Panc1 (cell line): ENCODE results near the gene B4GALT6. TPM values are rescaled to one million over a fixed set of nuclear protein-coding genes. Genes with fewer than 3 reads are reported as not detected.
A peak's percentile ranks its signal among the peaks of the same experiment; 100 is the strongest.

Experiments used
- ATAC-seq: fragments of 200-7000 bp; cut with Tn5 transposase; 2 replicates; pipeline ENCODE4 v1.9.1; 2020; ENCODE audit warnings: mild to moderate bottlenecking, moderate library complexity
- BruUV-seq: library from RNA; stranded (reverse); fragments of 400-500 nt; replicated peaks from 2 replicates; lab custom pipeline; 2021; lab: Mats Ljungman, UMichigan
- CTCF ChIA-PET: fragments of 300-600 bp; sonication (Branson Sonifier 250); formaldehyde crosslinking; loops from one replicate; lab custom pipeline; 2022; ENCODE audit warnings: antibody characterized with exemption; lab: Charles Lee
- POLR2A ChIA-PET: fragments of 300-600 bp; sonication (Branson Sonifier 250); formaldehyde crosslinking; loops from one replicate; lab custom pipeline; 2022; ENCODE audit warnings: antibody characterized with exemption; lab: Charles Lee
- DNase-seq: peaks from one replicate; pipeline ENCODE4 v3.0.0-alpha.2; 2010; ENCODE audit warnings: low read depth, low spot score
- H3K27ac ChIP-seq: 2 replicates; pipeline ENCODE4 v1.5.1; 2011; ENCODE audit warnings: mild to moderate bottlenecking, low read length, inconsistent platforms
- H3K27me3 ChIP-seq: fragments of 200-500 bp; sonication (Bioruptor generic); 2 replicates; pipeline ENCODE4 v1.6.0; 2014; ENCODE audit warnings: low read length, inconsistent platforms; ENCODE audit not compliant: control insufficient read depth, insufficient read depth
- H3K36me3 ChIP-seq: fragments of 200-500 bp; sonication (Bioruptor generic); 2 replicates; pipeline ENCODE4 v1.5.1; 2014; ENCODE audit warnings: inconsistent platforms, mild to moderate bottlenecking, low read length, moderate library complexity; ENCODE audit not compliant: control insufficient read depth, insufficient read depth
- H3K4me1 ChIP-seq: 2 replicates; pipeline ENCODE4 v1.5.1; 2011; ENCODE audit warnings: inconsistent platforms, mild to moderate bottlenecking, low read length, moderate library complexity; ENCODE audit not compliant: control insufficient read depth, insufficient read depth
- H3K4me3 ChIP-seq, 2 experiments: 2 replicates each; pipeline ENCODE4 v1.5.1; 2011 to 2012; ENCODE audit warnings: low read depth in 2 of 2, low read length in 2 of 2, mild to moderate bottlenecking in 2 of 2, inconsistent platforms in 1 of 2, moderate library complexity in 1 of 2
- H3K9me3 ChIP-seq: fragments of 200-500 bp; sonication (Bioruptor generic); 2 replicates; pipeline ENCODE4 v1.5.1; 2014; ENCODE audit warnings: low read depth, mild to moderate bottlenecking, inconsistent platforms, low read length, moderate library complexity; ENCODE audit not compliant: control insufficient read depth, insufficient read depth
- CTCF ChIP-seq: fragments of 450-650 bp; IDR thresholded peaks from 2 replicates; pipeline ENCODE4 v1.5.1; 2017; ENCODE audit warnings: mild to moderate bottlenecking
- POLR2AphosphoS5 ChIP-seq: IDR thresholded peaks from 2 replicates; pipeline ENCODE4 v1.6.1; 2012; ENCODE audit warnings: mild to moderate bottlenecking, low read depth, low read length, moderate library complexity
- REST ChIP-seq, 2 experiments: IDR thresholded peaks; 2 replicates each; pipeline ENCODE4 v1.6.1; 2011 to 2012; ENCODE audit warnings: low read depth in 2 of 2, control low read depth in 1 of 2, low read length in 1 of 2, mild to moderate bottlenecking in 1 of 2, moderate library complexity in 1 of 2; ENCODE audit not compliant: insufficient read depth in 1 of 2
- SIN3A ChIP-seq: IDR thresholded peaks from 2 replicates; pipeline ENCODE4 v1.6.1; 2012; ENCODE audit warnings: low read depth, mild to moderate bottlenecking, low read length, moderate library complexity, borderline replicate concordance; ENCODE audit not compliant: insufficient read depth
- TCF7L2 ChIP-seq: IDR thresholded peaks from 2 replicates; pipeline ENCODE4 v1.6.1; 2011; ENCODE audit warnings: mild to moderate bottlenecking, low read depth, low read length, inconsistent platforms
- in situ Hi-C: cut with HindIII; loops from 2 replicates; pipeline ENCODE4 v1.10.0; 2016; ENCODE audit warnings: low sequenced_read_pairs, low pct_unique_long_range_greater_than_20kb
- intact Hi-C: fragments of 100-400 bp; cut with micrococcal nuclease; formaldehyde crosslinking; loops from one replicate; pipeline ENCODE4 v1.10.0; 2022; ENCODE audit not compliant: unreplicated experiment
- total RNA-seq: library from RNA; stranded (reverse); gene quantifications from one replicate; pipeline ENCODE4 v1.2.1, GENCODE V29; 2021; ENCODE audit not compliant: unreplicated experiment

The B4GALT6 gene
- total RNA-seq, 1 experiment from 2014 or later = 36.3 TPM

GRCh38 chr18:31686986-31687928 lies 2.9 kb upstream of the B4GALT6 start:
- Histone ChIP-seq H3K27me3 (no peaks in the 10 kb centered on the region), H3K36me3 (no peaks in the 10 kb centered on the region), H3K9me3 (no peaks in the 10 kb centered on the region), H3K27ac (no peak overlapping the region; the same call in 1 of the 2 replicates), H3K4me1 (peaks cover 6% of the 10 kb centered on the region), H3K4me3 (no peak overlapping the region)
- intact Hi-C loops = no loop called here
- in situ Hi-C loops = no loop called here
- TF ChIP-seq CTCF = peak; percentile 16; the same call in 1 of the 2 replicates
- TF ChIP-seq SIN3A = no peak
- TF ChIP-seq REST (IDR thresholded peaks at IDR 0.05; ENCODE audit: insufficient read depth in 1 of 2, low read depth in 2 of 2, low read length in 1 of 2) = no peak
- TF ChIP-seq TCF7L2 = no peak
- no peak for TF ChIP-seq POLR2AphosphoS5
- POLR2A ChIA-PET = interaction anchor here (0.6 kb wide), 1 partner anchor 1511 kb away, joined by 3 read pairs; no protein-coding TSS in a partner anchor
- DNase-seq (no peak), ATAC-seq (no peak)
- BruUV-seq = no TSS peak
- CTCF ChIA-PET = no interaction called here

GRCh38 chr18:31686572-31686971 lies 2.2 kb upstream of the B4GALT6 start:
- TSS peak; percentile 70 for BruUV-seq
- Histone ChIP-seq H3K4me1 (peaks cover 12% of the 10 kb centered on the region), H3K9me3 (no peaks in the 10 kb centered on the region), H3K4me3 (no peak overlapping the region), H3K36me3 (no peaks in the 10 kb centered on the region), H3K27me3 (no peaks in the 10 kb centered on the region), H3K27ac (peak overlapping the region; percentile 71)
- ATAC-seq (no peak), DNase-seq (no peak)
- ChIA-PET CTCF (no interaction called here), POLR2A (no interaction called here)
- TF ChIP-seq POLR2AphosphoS5 = no peak
- TF ChIP-seq CTCF = no peak
- no peak for TF ChIP-seq SIN3A
- no peak for TF ChIP-seq TCF7L2
- TF ChIP-seq REST (IDR thresholded peaks at IDR 0.05; ENCODE audit: insufficient read depth in 1 of 2, low read depth in 2 of 2, low read length in 1 of 2) = no peak
- intact Hi-C loops = no loop called here
- in situ Hi-C loops = no loop called here
